Measurements from ENCODE around the gene CELA2A. TPM values are rescaled to one million over a fixed set of nuclear protein-coding genes. Genes with fewer than 3 reads are reported as not detected.

Gene CELA2A
- not detected in 2 replicates for total RNA-seq (2012; rRNA removed)

DNA sequence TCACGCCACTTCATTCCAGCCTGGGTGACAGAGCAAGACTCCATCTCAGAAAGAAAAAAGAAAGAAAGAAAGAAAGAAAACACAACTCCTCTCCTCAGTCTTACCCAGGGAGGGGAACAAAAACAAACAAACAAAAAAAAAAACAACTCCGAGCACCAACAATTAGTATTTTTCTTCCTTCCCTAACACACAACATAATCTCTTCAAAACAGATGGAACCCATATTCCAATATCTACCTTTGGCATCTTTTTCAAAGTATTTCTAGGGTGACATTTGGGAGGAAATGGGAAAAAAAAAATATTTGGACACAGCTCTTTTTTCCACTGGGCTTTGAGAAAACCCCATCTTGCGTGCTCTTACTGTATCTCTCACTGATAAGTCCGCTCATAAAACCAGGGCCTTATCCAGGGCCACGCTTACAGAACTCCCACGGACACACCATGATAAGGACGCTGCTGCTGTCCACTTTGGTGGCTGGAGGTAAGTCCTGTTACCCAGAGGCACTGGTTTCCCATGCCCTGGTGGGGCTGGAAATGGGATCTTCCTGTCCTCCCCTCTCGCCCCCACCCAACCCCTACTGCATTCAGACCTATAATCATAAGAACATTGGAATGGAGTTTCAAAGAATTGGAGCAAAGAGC lies at the start of gene CELA2A:
TSS of gene CELA2A (plus strand) at position 420 of the 642 bp plus-strand sequence. CDS start at position 442, 22 bp downstream.
- H3K9ac ChIP-seq (ENCODE audit: low read depth, low read length) = no peak within 1 kb of the TSS

DNA sequence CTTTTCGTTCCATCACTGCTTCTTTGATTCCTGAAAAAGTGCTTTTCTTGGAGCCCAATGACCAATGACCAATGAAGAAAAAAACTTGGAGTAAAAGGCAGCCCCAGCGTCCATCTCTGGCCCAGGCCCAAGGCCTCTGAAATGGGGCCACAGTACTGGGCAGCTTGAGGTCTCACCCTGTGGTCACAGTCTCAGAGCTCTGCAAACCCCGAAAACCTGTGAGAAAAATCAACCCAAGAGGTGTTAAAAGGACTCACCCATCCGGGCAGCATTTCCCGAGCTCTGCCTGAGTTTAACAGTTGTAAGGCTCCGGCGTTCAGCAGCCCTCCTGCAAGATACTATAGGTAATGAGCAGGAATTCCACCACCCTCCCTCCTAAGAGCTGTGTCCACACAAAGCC lies 49.0 kb upstream of the CELA2A start:
- Histone ChIP-seq H3K9me3 (replicated peaks; ENCODE audit: low read length) (no peaks in the 10 kb centered on the region), H3K4me2 (ENCODE audit: low read length) (peak overlapping the region; percentile 48), H3K4me1 (ENCODE audit: control insufficient read depth, insufficient read depth, low read length) (peaks cover 38% of the 10 kb centered on the region), H3K9ac (ENCODE audit: low read depth, low read length) (no peak overlapping the region), H3K27me3 (ENCODE audit: control insufficient read depth, insufficient read depth, low read length) (no peaks in the 10 kb centered on the region), H3K36me3 (ENCODE audit: insufficient read depth, low read length) (no peaks in the 10 kb centered on the region), H3K4me3 (ENCODE audit: low read length) (no peak overlapping the region)

More for the DNA sequence above, at the start of gene CELA2A:
- Histone ChIP-seq H3K36me3 (ENCODE audit: insufficient read depth, low read length) (no peaks in the 10 kb centered on the region), H3K27me3 (ENCODE audit: control insufficient read depth, insufficient read depth, low read length) (no peaks in the 10 kb centered on the region), H3K9me3 (replicated peaks; ENCODE audit: low read length) (no peaks in the 10 kb centered on the region), H3K4me3 (ENCODE audit: low read length) (no peak within 1 kb of the TSS), H3K4me2 (ENCODE audit: low read length) (no peak within 1 kb of the TSS), H3K4me1 (ENCODE audit: control insufficient read depth, insufficient read depth, low read length) (peaks cover 9% of the 10 kb centered on the region)

DNA sequence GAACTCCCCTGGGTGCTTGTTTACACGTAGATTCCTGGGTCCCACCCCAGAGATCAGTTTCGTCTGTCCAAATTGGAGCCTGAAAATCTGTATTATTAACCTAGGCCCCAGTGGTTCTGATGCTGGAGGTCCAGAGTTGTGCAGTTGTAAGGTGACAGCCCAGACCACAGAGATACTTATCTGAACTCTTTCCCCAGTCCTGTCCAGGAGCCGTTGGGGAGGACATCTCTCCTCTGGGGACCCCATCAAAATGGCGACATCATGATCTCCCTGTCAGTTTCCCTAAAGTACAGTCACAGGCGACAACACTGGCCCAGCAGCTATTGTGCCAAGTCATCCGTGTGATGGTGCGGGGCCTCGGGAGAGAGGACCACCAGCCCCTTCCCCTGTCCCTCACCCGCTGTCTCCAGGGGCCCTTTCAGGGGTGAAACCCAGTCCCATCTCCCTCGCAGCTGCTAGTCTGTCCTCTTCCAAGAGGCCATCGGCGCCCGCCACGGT lies 47.6 kb upstream of the CELA2A start:
- H3K9me3 ChIP-seq (replicated peaks; ENCODE audit: low read length) = no peaks in the 10 kb centered on the region
- H3K36me3 ChIP-seq (ENCODE audit: insufficient read depth, low read length) = no peaks in the 10 kb centered on the region
- H3K4me3 ChIP-seq (ENCODE audit: low read length) = peak overlapping the region; percentile 89
- peak overlapping the region; percentile 87 for H3K9ac ChIP-seq (ENCODE audit: low read depth, low read length)
- no peaks in the 10 kb centered on the region for H3K27me3 ChIP-seq (ENCODE audit: control insufficient read depth, insufficient read depth, low read length)
- peaks cover 44% of the 10 kb centered on the region for H3K4me1 ChIP-seq (ENCODE audit: control insufficient read depth, insufficient read depth, low read length)
- peak overlapping the region; percentile 94 for H3K4me2 ChIP-seq (ENCODE audit: low read length)

DNA sequence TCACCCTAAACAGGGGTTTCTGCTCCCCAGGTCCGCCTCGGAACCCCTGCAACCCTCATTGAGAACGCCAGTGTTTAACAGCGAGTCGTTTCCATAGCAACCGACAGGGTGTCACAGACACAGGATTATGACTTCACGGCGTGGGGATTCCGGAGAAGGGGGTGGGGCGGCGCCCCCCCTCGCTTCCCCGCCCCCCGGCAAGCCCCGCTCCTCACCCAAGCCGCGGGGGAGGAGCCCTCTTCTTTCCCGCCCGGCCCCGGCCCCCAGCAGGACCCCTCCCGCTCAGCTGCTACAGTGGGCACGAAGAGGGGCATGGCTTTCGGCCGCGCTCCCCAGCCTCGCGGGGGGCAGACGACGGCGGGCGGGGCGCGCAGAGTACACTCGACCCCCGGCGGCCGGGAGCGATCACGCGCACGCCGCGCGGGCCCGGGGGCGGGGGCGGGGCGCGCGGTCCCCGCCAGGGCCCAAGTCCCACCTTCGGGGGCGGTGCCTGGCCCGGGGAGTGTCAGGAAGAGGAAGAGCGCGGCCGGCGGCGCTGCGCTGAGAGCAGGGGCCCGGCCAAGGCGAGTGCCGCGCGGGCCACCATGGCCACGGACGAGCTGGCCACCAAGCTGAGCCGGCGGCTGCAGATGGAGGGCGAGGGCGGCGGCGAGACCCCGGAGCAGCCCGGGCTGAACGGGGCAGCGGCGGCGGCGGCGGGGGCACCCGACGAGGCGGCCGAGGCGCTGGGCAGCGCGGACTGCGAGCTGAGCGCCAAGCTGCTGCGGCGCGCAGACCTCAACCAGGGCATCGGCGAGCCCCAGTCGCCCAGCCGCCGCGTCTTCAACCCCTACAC lies 46.9 kb upstream of the CELA2A start, which contains the start of gene EFHD2:
TSS of gene EFHD2 (plus strand) at position 501 of the 835 bp plus-strand sequence. CDS start at position 585, 84 bp downstream.
- H3K9me3 ChIP-seq (replicated peaks; ENCODE audit: low read length) = no peaks in the 10 kb centered on the region
- H3K4me3 ChIP-seq (ENCODE audit: low read length) = peak within 1 kb of the TSS; percentile 89
- H3K9ac ChIP-seq (ENCODE audit: low read depth, low read length) = peak within 1 kb of the TSS; percentile 87
- H3K27me3 ChIP-seq (ENCODE audit: control insufficient read depth, insufficient read depth, low read length) = no peaks in the 10 kb centered on the region
- peaks cover 44% of the 10 kb centered on the region for H3K4me1 ChIP-seq (ENCODE audit: control insufficient read depth, insufficient read depth, low read length)
- H3K4me2 ChIP-seq (ENCODE audit: low read length) = peak within 1 kb of the TSS; percentile 94
- H3K36me3 ChIP-seq (ENCODE audit: insufficient read depth, low read length) = peaks cover 5% of the 10 kb centered on the region

DNA sequence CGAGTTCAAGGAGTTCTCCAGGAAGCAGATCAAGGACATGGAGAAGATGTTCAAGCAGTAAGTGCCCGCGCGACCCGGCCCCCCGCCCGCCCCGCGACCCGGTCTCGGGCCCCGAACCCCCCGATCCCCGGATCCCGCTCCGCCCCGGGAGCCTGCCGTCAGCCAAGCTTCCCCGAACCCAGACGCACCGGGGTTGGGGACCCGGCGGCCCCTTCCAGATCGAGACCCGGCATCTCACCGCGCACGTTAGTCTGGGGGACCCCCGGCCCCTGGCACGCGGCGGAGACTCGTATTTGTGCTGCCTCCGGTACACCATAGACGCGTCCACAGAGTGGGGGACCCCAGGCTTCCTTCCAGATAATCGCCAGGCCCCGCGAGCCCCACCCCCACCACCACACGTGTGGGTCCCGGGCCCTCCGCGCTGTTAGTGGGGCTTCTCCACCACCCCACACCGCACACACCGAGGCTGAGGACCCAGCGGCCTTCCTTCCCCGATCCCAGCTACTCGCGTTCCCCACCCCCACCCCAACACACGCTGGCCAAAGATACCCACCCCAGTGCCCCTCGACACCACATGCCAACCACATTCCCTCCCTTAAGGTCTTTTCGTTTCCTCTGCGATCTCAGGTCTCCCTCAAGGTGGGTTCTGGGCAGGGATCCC lies 46.2 kb upstream of the CELA2A start:
- no peaks in the 10 kb centered on the region for H3K9me3 ChIP-seq (replicated peaks; ENCODE audit: low read length)
- H3K4me2 ChIP-seq (ENCODE audit: low read length) = peak overlapping the region; percentile 94
- H3K27me3 ChIP-seq (ENCODE audit: control insufficient read depth, insufficient read depth, low read length) = no peaks in the 10 kb centered on the region
- H3K4me3 ChIP-seq (ENCODE audit: low read length) = peak overlapping the region; percentile 89
- H3K36me3 ChIP-seq (ENCODE audit: insufficient read depth, low read length) = peaks cover 10% of the 10 kb centered on the region
- H3K4me1 ChIP-seq (ENCODE audit: control insufficient read depth, insufficient read depth, low read length) = peaks cover 44% of the 10 kb centered on the region
- H3K9ac ChIP-seq (ENCODE audit: low read depth, low read length) = peak overlapping the region; percentile 87

DNA sequence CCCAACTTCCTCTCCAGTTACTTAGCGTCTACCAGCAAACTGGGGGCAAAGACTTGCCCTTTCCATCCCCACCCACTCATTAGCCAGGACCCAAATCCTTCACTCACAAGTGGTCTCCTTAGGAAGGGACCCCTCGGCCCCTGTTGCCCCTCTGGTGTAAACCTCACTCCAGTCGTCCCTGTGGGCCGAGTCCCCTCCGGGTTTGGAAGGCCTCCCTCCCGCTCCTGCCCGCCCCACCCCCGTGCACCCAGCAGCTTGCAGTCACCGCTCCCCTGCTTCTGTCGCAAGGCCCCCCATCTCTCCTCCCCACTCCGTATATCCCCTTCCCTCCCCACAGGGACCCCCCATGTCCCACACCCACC lies 45.7 kb upstream of the CELA2A start:
- peak overlapping the region; percentile 87 for H3K9ac ChIP-seq (ENCODE audit: low read depth, low read length)
- H3K36me3 ChIP-seq (ENCODE audit: insufficient read depth, low read length) = peaks cover 10% of the 10 kb centered on the region
- H3K4me2 ChIP-seq (ENCODE audit: low read length) = peak overlapping the region; percentile 94
- H3K4me1 ChIP-seq (ENCODE audit: control insufficient read depth, insufficient read depth, low read length) = peaks cover 47% of the 10 kb centered on the region
- H3K4me3 ChIP-seq (ENCODE audit: low read length) = peak overlapping the region; percentile 89
- H3K9me3 ChIP-seq (replicated peaks; ENCODE audit: low read length) = no peaks in the 10 kb centered on the region
- no peaks in the 10 kb centered on the region for H3K27me3 ChIP-seq (ENCODE audit: control insufficient read depth, insufficient read depth, low read length)

DNA sequence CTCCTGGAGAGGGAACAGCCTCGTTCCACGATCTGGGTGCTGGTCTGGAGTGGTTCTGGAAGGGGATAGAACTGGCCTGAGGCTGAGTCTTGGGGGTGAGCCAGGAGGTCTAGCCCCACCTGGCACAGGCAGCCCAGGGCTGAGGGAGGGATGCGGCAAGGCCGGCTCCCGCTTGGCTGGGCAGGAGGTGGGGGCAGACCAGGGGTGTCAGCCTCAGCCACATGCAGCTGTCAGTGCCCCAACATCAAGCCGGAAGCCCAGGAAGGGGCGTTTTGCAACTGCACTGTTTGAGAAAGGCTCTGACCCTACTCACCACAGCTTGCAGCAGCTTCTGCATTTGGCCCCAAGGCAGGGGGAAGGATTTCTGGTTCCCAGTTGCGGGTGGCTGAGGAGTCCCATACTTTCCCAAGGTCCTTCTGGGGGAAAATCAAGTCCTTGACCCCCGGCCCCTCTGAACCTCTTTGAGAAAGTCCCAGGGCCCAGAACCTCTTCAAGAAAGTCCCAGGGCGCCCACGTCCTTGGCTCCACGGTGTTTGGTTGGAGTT lies 44.9 kb upstream of the CELA2A start:
- Histone ChIP-seq H3K27me3 (ENCODE audit: control insufficient read depth, insufficient read depth, low read length) (no peaks in the 10 kb centered on the region), H3K9ac (ENCODE audit: low read depth, low read length) (peak overlapping the region; percentile 87), H3K4me1 (ENCODE audit: control insufficient read depth, insufficient read depth, low read length) (peaks cover 53% of the 10 kb centered on the region), H3K4me2 (ENCODE audit: low read length) (peak overlapping the region; percentile 94), H3K9me3 (replicated peaks; ENCODE audit: low read length) (no peaks in the 10 kb centered on the region), H3K4me3 (ENCODE audit: low read length) (peak overlapping the region; percentile 89), H3K36me3 (ENCODE audit: insufficient read depth, low read length) (peaks cover 13% of the 10 kb centered on the region)

DNA sequence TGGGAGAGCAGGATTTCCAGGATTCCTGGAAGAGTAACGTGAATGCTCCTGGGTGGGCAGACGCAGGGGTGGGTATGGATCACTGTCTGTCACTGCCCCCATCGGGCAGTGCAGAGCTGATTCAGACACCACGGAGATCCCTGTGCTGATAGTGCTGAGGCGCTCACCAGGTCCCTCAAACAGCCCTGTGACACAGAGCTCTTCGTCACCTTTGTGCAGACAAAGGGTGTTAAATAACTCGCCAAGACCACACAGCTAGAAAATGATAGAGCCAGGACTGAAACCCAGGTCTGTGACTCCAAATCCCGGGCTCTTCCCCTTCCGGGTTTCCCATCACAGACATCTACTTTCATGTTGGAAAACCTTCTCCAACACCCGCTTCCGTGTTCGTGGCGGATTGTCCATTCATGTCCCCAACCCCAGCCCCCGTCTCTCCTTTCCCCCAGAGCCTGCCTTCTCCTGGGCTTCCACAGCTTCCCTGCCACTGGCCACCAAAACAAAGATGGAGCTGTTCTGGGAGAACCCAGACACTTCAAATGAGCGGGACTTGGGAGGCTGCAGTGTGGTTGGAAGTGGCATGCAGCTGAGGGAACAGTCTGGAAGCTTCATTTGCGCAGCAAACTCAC lies 44.2 kb upstream of the CELA2A start:
- peak overlapping the region; percentile 94 for H3K4me2 ChIP-seq (ENCODE audit: low read length)
- H3K9me3 ChIP-seq (replicated peaks; ENCODE audit: low read length) = no peaks in the 10 kb centered on the region
- H3K4me1 ChIP-seq (ENCODE audit: control insufficient read depth, insufficient read depth, low read length) = peaks cover 55% of the 10 kb centered on the region
- H3K27me3 ChIP-seq (ENCODE audit: control insufficient read depth, insufficient read depth, low read length) = no peaks in the 10 kb centered on the region
- H3K4me3 ChIP-seq (ENCODE audit: low read length) = peak overlapping the region; percentile 89
- H3K9ac ChIP-seq (ENCODE audit: low read depth, low read length) = peak overlapping the region; percentile 87
- H3K36me3 ChIP-seq (ENCODE audit: insufficient read depth, low read length) = peaks cover 13% of the 10 kb centered on the region

DNA sequence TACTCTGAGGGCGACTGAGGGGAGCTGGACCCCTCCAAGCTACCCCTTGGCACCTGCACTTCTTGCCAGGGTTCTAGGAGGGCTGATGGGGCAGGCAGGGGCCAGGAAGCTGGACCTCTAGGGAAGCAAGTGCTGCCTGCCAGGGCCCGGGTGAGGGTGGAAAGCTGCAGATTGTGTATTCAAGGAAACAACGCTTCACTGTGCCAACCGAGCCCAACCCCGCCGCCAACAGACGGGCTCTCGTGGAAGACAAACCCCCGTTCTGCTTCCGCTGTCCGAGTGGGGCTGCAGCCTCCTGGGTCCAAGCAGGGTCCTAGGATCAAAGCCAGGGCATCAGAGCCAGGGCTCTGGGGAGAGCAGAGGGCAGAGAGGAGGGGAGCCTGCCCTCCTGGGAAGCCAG lies 43.7 kb upstream of the CELA2A start:
- Histone ChIP-seq H3K4me1 (ENCODE audit: control insufficient read depth, insufficient read depth, low read length) (peaks cover 55% of the 10 kb centered on the region), H3K4me3 (ENCODE audit: low read length) (no peak overlapping the region), H3K9me3 (replicated peaks; ENCODE audit: low read length) (no peaks in the 10 kb centered on the region), H3K36me3 (ENCODE audit: insufficient read depth, low read length) (peaks cover 13% of the 10 kb centered on the region), H3K9ac (ENCODE audit: low read depth, low read length) (no peak overlapping the region), H3K4me2 (ENCODE audit: low read length) (peak overlapping the region; percentile 94), H3K27me3 (ENCODE audit: control insufficient read depth, insufficient read depth, low read length) (no peaks in the 10 kb centered on the region)

DNA sequence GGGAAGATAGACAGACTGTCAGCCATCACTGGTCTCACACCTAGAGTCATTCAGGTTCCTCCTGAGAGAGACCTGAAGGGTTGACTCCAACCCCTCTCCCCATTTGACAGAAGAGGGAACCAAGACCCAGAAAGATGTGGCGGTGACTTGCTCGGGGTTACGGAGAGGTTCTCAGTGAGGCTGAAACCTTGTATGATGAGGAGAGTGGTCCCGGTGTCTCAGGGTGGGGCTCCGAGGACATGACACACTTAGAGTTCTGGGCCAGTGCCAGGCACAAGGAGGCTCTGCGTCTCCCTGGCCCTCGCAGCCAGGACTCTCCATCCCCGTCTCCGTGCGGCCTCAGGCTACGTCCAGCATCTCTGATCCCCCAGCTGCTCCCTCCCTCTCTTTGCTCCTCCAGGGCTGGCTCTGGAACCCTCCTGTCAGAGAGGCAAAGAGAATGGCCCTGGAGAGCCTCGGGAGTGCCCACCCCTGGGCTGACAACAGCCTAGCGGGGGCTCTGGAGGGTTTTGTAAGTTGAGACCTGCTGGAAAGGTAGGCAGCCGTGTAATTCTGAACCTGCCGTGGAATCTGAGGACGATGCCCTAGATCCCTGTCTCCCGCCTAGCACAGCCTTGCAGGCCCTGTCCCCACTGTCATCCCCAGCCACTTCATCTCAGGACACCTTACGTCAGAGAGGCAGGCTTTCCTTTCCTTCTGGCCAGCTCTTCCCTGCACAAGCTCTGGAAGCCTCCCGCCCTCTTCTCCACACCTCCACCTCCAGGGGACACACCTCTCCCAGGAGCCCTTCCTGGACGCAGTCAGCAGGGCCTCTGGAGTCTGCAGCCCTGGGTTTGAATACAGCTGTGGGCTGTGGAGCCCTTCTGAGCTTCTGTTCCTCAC lies 42.7 kb upstream of the CELA2A start:
- H3K9me3 ChIP-seq (replicated peaks; ENCODE audit: low read length) = no peaks in the 10 kb centered on the region
- peaks cover 13% of the 10 kb centered on the region for H3K36me3 ChIP-seq (ENCODE audit: insufficient read depth, low read length)
- no peak overlapping the region for H3K4me2 ChIP-seq (ENCODE audit: low read length)
- no peaks in the 10 kb centered on the region for H3K27me3 ChIP-seq (ENCODE audit: control insufficient read depth, insufficient read depth, low read length)
- peaks cover 54% of the 10 kb centered on the region for H3K4me1 ChIP-seq (ENCODE audit: control insufficient read depth, insufficient read depth, low read length)
- no peak overlapping the region for H3K9ac ChIP-seq (ENCODE audit: low read depth, low read length)
- H3K4me3 ChIP-seq (ENCODE audit: low read length) = no peak overlapping the region

Measured in skeletal muscle satellite cell (primary cell).